HEK293 (cell line): Measurements from ENCODE around the gene AP1S2.
A peak's percentile ranks its signal among the peaks of the same experiment; 100 is the strongest.

Source experiments
- CTCF ChIA-PET: fragments of 350-600 bp; formaldehyde crosslinking; extraction: SDS; loops from one replicate; lab custom pipeline; 2021; ENCODE audit warnings: antibody characterized with exemption; lab: Yijun Ruan, JAX
- POLR2A ChIA-PET: fragments of 300-600 bp; formaldehyde crosslinking; extraction: SDS; loops from one replicate; lab custom pipeline; 2020; ENCODE audit warnings: antibody characterized with exemption, inconsistent platforms; lab: Yijun Ruan, JAX
- H3K27ac ChIP-seq: fragments of 200-500 bp; sonication (Bioruptor generic); 2 replicates; pipeline ENCODE4 v1.5.1; 2014; ENCODE audit warnings: low read depth, low read length, control low read depth, inconsistent platforms; ENCODE audit errors: extremely low read depth
- H3K36me3 ChIP-seq, 2 experiments: fragments of 200-500 bp in 1 of 2; sonication (Bioruptor generic) in 1 of 2; 1 replicate in 1 of 2; 2 replicates in 1 of 2; pipeline ENCODE4 v1.5.1; 2014 to 2017; ENCODE audit warnings: inconsistent platforms in 2 of 2, low read length in 2 of 2; ENCODE audit not compliant: control insufficient read depth in 2 of 2, insufficient read depth in 1 of 2
- H3K4me1 ChIP-seq: fragments of 200-500 bp; sonication (Bioruptor generic); 2 replicates; pipeline ENCODE4 v1.5.1; 2014; ENCODE audit warnings: mild to moderate bottlenecking, low read length, inconsistent platforms; ENCODE audit not compliant: control insufficient read depth, insufficient read depth
- H3K4me3 ChIP-seq: 2 replicates; pipeline ENCODE4 v1.5.1; 2011; ENCODE audit warnings: low read depth, mild to moderate bottlenecking, control low read depth, low read length, moderate library complexity
- H3K9me3 ChIP-seq: fragments of 200-500 bp; sonication (Bioruptor generic); 2 replicates; pipeline ENCODE4 v1.5.1; 2014; ENCODE audit warnings: low read depth, low read length, inconsistent platforms; ENCODE audit not compliant: control insufficient read depth, insufficient read depth
- HIC1 ChIP-seq: fragments of 450-650 bp; formaldehyde crosslinking; IDR thresholded peaks from 2 replicates; pipeline ENCODE4 v1.5.1; 2016; ENCODE audit warnings: missing biosample characterization, missing genetic modification characterization
- KLF16 ChIP-seq: fragments of 450-650 bp; formaldehyde crosslinking; IDR thresholded peaks from 2 replicates; pipeline ENCODE4 v1.5.1; 2017; ENCODE audit warnings: missing biosample characterization, missing genetic modification characterization
- MEIS1 ChIP-seq: sonication (generic); formaldehyde crosslinking; IDR thresholded peaks from 2 replicates; pipeline ENCODE4 v1.8.1; 2022; ENCODE audit warnings: missing genetic modification reagents, mild to moderate bottlenecking, borderline replicate concordance
- OVOL3 ChIP-seq: fragments of 450-650 bp; formaldehyde crosslinking; IDR thresholded peaks from 2 replicates; pipeline ENCODE4 v1.5.1; 2016; ENCODE audit warnings: missing biosample characterization, missing genetic modification characterization
- PRDM6 ChIP-seq: fragments of 450-650 bp; formaldehyde crosslinking; IDR thresholded peaks from 2 replicates; pipeline ENCODE4 v1.5.1; 2017; ENCODE audit warnings: missing biosample characterization, missing genetic modification characterization
- ZBTB6 ChIP-seq: fragments of 450-650 bp; formaldehyde crosslinking; IDR thresholded peaks from 2 replicates; pipeline ENCODE4 v1.5.1; 2017; ENCODE audit warnings: missing biosample characterization, missing genetic modification characterization
- ZFP37 ChIP-seq: fragments of 450-650 bp; formaldehyde crosslinking; IDR thresholded peaks from 2 replicates; pipeline ENCODE4 v1.5.1; 2016; ENCODE audit warnings: missing biosample characterization, missing genetic modification characterization
- ZIC2 ChIP-seq: fragments of 450-650 bp; formaldehyde crosslinking; IDR thresholded peaks from 2 replicates; pipeline ENCODE4 v1.5.1; 2016; ENCODE audit warnings: missing biosample characterization, missing genetic modification characterization
- ZNF157 ChIP-seq: fragments of 450-650 bp; formaldehyde crosslinking; IDR thresholded peaks from 2 replicates; pipeline ENCODE4 v1.5.1; 2016; ENCODE audit warnings: missing biosample characterization, missing genetic modification characterization
- ZNF48 ChIP-seq: fragments of 450-650 bp; formaldehyde crosslinking; IDR thresholded peaks from 2 replicates; pipeline ENCODE4 v1.5.1; 2016; ENCODE audit warnings: missing biosample characterization, missing genetic modification characterization
- ZNF561 ChIP-seq: fragments of 450-650 bp; IDR thresholded peaks from 2 replicates; pipeline ENCODE4 v1.5.1; 2018; ENCODE audit warnings: missing biosample characterization, missing genetic modification characterization, borderline replicate concordance
- ZNF600 ChIP-seq: fragments of 450-650 bp; formaldehyde crosslinking; IDR thresholded peaks from 2 replicates; pipeline ENCODE4 v1.5.1; 2016; ENCODE audit warnings: missing biosample characterization, missing genetic modification characterization
- ZNF621 ChIP-seq: fragments of 450-650 bp; formaldehyde crosslinking; IDR thresholded peaks from 2 replicates; pipeline ENCODE4 v1.5.1; 2017; ENCODE audit warnings: missing biosample characterization, missing genetic modification characterization
- ZNF704 ChIP-seq: fragments of 450-650 bp; formaldehyde crosslinking; IDR thresholded peaks from 2 replicates; pipeline ENCODE4 v1.5.1; 2016; ENCODE audit warnings: missing biosample characterization, missing genetic modification characterization
- ZNF76 ChIP-seq: fragments of 450-650 bp; formaldehyde crosslinking; IDR thresholded peaks from 2 replicates; pipeline ENCODE4; 2016; ENCODE audit warnings: low read depth, missing biosample characterization, missing genetic modification characterization, borderline replicate concordance
- TF ChIP-seq, protein P1 (sequence below): fragments of 450-650 bp; formaldehyde crosslinking; IDR thresholded peaks from 2 replicates; pipeline ENCODE4 v1.5.1; 2016; ENCODE audit warnings: missing biosample characterization, missing genetic modification characterization
- TF ChIP-seq, protein P2 (sequence below): fragments of 450-650 bp; formaldehyde crosslinking; IDR thresholded peaks from 2 replicates; pipeline ENCODE4 v1.5.1; 2016; ENCODE audit warnings: missing biosample characterization, missing genetic modification characterization

The AP1S2 gene

GRCh38 chrX:15825936-15826335, 28.7 kb downstream of the AP1S2 start (continued):
- no peak for TF ChIP-seq HIC1 (tag by site-specific recombination)
- TF ChIP-seq ZNF48 (tag by site-specific recombination): no peak
- TF ChIP-seq ZNF76 (tag by site-specific recombination): no peak
- TF ChIP-seq ZNF704 (tag by site-specific recombination): no peak
- no peak for TF ChIP-seq ZNF157
- TF ChIP-seq ZNF561: no peak
- no peak for TF ChIP-seq ZNF621 (tag by site-specific recombination)
- TF ChIP-seq OVOL3 (tag by site-specific recombination): no peak
- TF ChIP-seq MEIS1 (CRISPR knock-in tag): no peak
- no peak for TF ChIP-seq ZNF600 (tag by site-specific recombination)
- TF ChIP-seq, protein P1, sequence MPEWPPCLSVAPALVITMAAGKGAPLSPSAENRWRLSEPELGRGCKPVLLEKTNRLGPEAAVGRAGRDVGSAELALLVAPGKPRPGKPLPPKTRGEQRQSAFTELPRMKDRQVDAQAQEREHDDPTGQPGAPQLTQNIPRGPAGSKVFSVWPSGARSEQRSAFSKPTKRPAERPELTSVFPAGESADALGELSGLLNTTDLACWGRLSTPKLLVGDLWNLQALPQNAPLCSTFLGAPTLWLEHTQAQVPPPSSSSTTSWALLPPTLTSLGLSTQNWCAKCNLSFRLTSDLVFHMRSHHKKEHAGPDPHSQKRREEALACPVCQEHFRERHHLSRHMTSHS (tag by site-specific recombination): no peak
- TF ChIP-seq KLF16 (tag by site-specific recombination): no peak

GRCh38 chrX:15822922-15823321, 31.7 kb downstream of the AP1S2 start:
- POLR2A ChIA-PET: no interaction called here
- Histone ChIP-seq H3K36me3 (peaks cover 35 to 52% of the 10 kb centered on the region in 2 experiments), H3K4me3 (no peak overlapping the region), H3K27ac (no peak overlapping the region), H3K9me3 (no peaks in the 10 kb centered on the region), H3K4me1 (no peaks in the 10 kb centered on the region)
- TF ChIP-seq, protein P2, sequence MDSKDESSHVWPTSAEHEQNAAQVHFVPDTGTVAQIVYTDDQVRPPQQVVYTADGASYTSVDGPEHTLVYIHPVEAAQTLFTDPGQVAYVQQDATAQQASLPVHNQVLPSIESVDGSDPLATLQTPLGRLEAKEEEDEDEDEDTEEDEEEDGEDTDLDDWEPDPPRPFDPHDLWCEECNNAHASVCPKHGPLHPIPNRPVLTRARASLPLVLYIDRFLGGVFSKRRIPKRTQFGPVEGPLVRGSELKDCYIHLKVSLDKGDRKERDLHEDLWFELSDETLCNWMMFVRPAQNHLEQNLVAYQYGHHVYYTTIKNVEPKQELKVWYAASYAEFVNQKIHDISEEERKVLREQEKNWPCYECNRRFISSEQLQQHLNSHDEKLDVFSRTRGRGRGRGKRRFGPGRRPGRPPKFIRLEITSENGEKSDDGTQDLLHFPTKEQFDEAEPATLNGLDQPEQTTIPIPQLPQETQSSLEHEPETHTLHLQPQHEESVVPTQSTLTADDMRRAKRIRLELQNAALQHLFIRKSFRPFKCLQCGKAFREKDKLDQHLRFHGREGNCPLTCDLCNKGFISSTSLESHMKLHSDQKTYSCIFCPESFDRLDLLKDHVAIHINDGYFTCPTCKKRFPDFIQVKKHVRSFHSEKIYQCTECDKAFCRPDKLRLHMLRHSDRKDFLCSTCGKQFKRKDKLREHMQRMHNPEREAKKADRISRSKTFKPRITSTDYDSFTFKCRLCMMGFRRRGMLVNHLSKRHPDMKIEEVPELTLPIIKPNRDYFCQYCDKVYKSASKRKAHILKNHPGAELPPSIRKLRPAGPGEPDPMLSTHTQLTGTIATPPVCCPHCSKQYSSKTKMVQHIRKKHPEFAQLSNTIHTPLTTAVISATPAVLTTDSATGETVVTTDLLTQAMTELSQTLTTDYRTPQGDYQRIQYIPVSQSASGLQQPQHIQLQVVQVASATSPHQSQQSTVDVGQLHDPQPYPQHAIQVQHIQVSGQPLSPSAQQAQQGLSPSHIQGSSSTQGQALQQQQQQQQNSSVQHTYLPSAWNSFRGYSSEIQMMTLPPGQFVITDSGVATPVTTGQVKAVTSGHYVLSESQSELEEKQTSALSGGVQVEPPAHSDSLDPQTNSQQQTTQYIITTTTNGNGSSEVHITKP (tag by site-specific recombination): no peak
- TF ChIP-seq ZIC2 (tag by site-specific recombination) (no peak), ZFP37 (tag by site-specific recombination) (no peak), ZBTB6 (tag by site-specific recombination) (peak; percentile 87), PRDM6 (no peak)
- CTCF ChIA-PET: interaction anchor here (0.8 kb wide), 1 partner anchor 10 kb away, joined by 3 read pairs; no protein-coding TSS in a partner anchor
